ENCODE measurements around the gene FOXJ3. TPM values are rescaled to one million over a fixed set of nuclear protein-coding genes. Genes with fewer than 3 reads are reported as not detected.

Gene FOXJ3
- total RNA-seq, 1 experiment from 2014 or later = 42.2 TPM

GRCh38 chr1:42179900-42180329 is 155.1 kb downstream of the FOXJ3 start:
- H3K27ac Mint-ChIP-seq (ENCODE audit: low read depth, unreplicated experiment) = no peak overlapping the region

GRCh38 chr1:42179275-42179674 is 155.8 kb downstream of the FOXJ3 start:
- BruUV-seq (replicated peaks) = no TSS peak
- POLR2A ChIA-PET = interaction anchor here (1.5 kb wide), 1 partner anchor 154 kb away, joined by 4 read pairs; no protein-coding TSS in a partner anchor
- H3K4me3 Mint-ChIP-seq (ENCODE audit: unreplicated experiment) = no peak overlapping the region
- intact Hi-C loops (cut with micrococcal nuclease) = no loop called here
- CTCF ChIA-PET = interaction anchor here (0.7 to 1.1 kb wide), 3 partner anchors 145 to 606 kb away, joined by 3 to 6 read pairs (median 3); no protein-coding TSS in a partner anchor
- H3K27me3 Mint-ChIP-seq (ENCODE audit: insufficient read depth, unreplicated experiment) = no peaks in the 10 kb centered on the region
- no peak for TF ChIP-seq CTCF (IDR thresholded peaks at IDR 0.05; ENCODE audit: unreplicated experiment)
- H3K27ac Mint-ChIP-seq (ENCODE audit: low read depth, unreplicated experiment) = no peak overlapping the region
- H3K36me3 Mint-ChIP-seq (ENCODE audit: insufficient read depth, unreplicated experiment) = peaks cover 29% of the 10 kb centered on the region
- no peak for DNase-seq (ENCODE audit: unreplicated experiment)
- peaks cover 18% of the 10 kb centered on the region for H3K4me1 Mint-ChIP-seq (ENCODE audit: insufficient read depth, unreplicated experiment)
- no peaks in the 10 kb centered on the region for H3K9me3 Mint-ChIP-seq (ENCODE audit: unreplicated experiment)

More at GRCh38 chr1:42179900-42180329, 155.1 kb downstream of the FOXJ3 start:
- no TSS peak for BruUV-seq (replicated peaks)
- peaks cover 29% of the 10 kb centered on the region for H3K36me3 Mint-ChIP-seq (ENCODE audit: insufficient read depth, unreplicated experiment)
- H3K4me3 Mint-ChIP-seq (ENCODE audit: unreplicated experiment) = no peak overlapping the region
- no peak for TF ChIP-seq CTCF (IDR thresholded peaks at IDR 0.05; ENCODE audit: unreplicated experiment)
- intact Hi-C loops (cut with micrococcal nuclease) = no loop called here
- no peak for DNase-seq (ENCODE audit: unreplicated experiment)
- H3K27me3 Mint-ChIP-seq (ENCODE audit: insufficient read depth, unreplicated experiment) = no peaks in the 10 kb centered on the region
- H3K9me3 Mint-ChIP-seq (ENCODE audit: unreplicated experiment) = no peaks in the 10 kb centered on the region
- POLR2A ChIA-PET = interaction anchor here (1.5 kb wide), 1 partner anchor 154 kb away, joined by 4 read pairs; no protein-coding TSS in a partner anchor
- CTCF ChIA-PET = interaction anchor here (1.1 kb wide), 1 partner anchor 145 kb away, joined by 6 read pairs; no protein-coding TSS in a partner anchor
- peaks cover 11% of the 10 kb centered on the region for H3K4me1 Mint-ChIP-seq (ENCODE audit: insufficient read depth, unreplicated experiment)

GRCh38 chr1:42178249-42178648 is 156.8 kb downstream of the FOXJ3 start:
- CTCF ChIA-PET = interaction anchor here (0.6 to 0.9 kb wide), 4 partner anchors 123 to 884 kb away, joined by 3 to 4 read pairs (median 3); no protein-coding TSS in a partner anchor
- Mint-ChIP-seq H3K36me3 (ENCODE audit: insufficient read depth, unreplicated experiment) (peaks cover 29% of the 10 kb centered on the region), H3K9me3 (ENCODE audit: unreplicated experiment) (no peaks in the 10 kb centered on the region), H3K4me3 (ENCODE audit: unreplicated experiment) (no peak overlapping the region), H3K4me1 (ENCODE audit: insufficient read depth, unreplicated experiment) (peaks cover 23% of the 10 kb centered on the region), H3K27me3 (ENCODE audit: insufficient read depth, unreplicated experiment) (no peaks in the 10 kb centered on the region), H3K27ac (ENCODE audit: low read depth, unreplicated experiment) (no peak overlapping the region)
- no TSS peak for BruUV-seq (replicated peaks)
- no peak for DNase-seq (ENCODE audit: unreplicated experiment)
- TF ChIP-seq CTCF (IDR thresholded peaks at IDR 0.05; ENCODE audit: unreplicated experiment) = no peak
- intact Hi-C loops (cut with micrococcal nuclease) = no loop called here
- POLR2A ChIA-PET = interaction anchor here (0.9 kb wide), 1 partner anchor 31 kb away, joined by 3 read pairs; no protein-coding TSS in a partner anchor

GRCh38 chr1:42177541-42177981 is 157.5 kb downstream of the FOXJ3 start:
- Mint-ChIP-seq H3K4me3 (ENCODE audit: unreplicated experiment) (no peak overlapping the region), H3K4me1 (ENCODE audit: insufficient read depth, unreplicated experiment) (peaks cover 23% of the 10 kb centered on the region), H3K27ac (ENCODE audit: low read depth, unreplicated experiment) (no peak overlapping the region), H3K9me3 (ENCODE audit: unreplicated experiment) (no peaks in the 10 kb centered on the region), H3K36me3 (ENCODE audit: insufficient read depth, unreplicated experiment) (peaks cover 26% of the 10 kb centered on the region), H3K27me3 (ENCODE audit: insufficient read depth, unreplicated experiment) (no peaks in the 10 kb centered on the region)
- TF ChIP-seq CTCF (IDR thresholded peaks at IDR 0.05; ENCODE audit: unreplicated experiment) = no peak
- CTCF ChIA-PET = interaction anchor here (0.5 to 1.7 kb wide), 9 partner anchors 9 to 279 kb away, joined by 3 to 5 read pairs (median 4); no protein-coding TSS in a partner anchor
- intact Hi-C loops (cut with micrococcal nuclease) = loop anchor here (1.0 to 2.0 kb wide), 2 partner anchors 157 to 285 kb away; partner anchors contain the start of gene CCDC30
- peak; percentile 48 for DNase-seq (ENCODE audit: unreplicated experiment)
- BruUV-seq (replicated peaks) = no TSS peak
- POLR2A ChIA-PET = interaction anchor here (0.6 to 0.7 kb wide), 3 partner anchors 25 to 158 kb away, joined by 3 read pairs; no protein-coding TSS in a partner anchor
